ENCODE results near the gene ASPSCR1.

- TF ChIP-seq CTCF (IDR thresholded peaks at IDR 0.05; ENCODE audit: low read depth, low read length), result no peak
- no peak for TF ChIP-seq MAX (IDR thresholded peaks at IDR 0.05; ENCODE audit: low read depth, low read length)
- TF ChIP-seq POLR2A (IDR thresholded peaks at IDR 0.05; ENCODE audit: extremely low read depth, insufficient read length), result no peak
- TF ChIP-seq MYC (IDR thresholded peaks at IDR 0.05; ENCODE audit: low read depth, low read length), result no peak
Measured at GRCh38 chr17:81991684-81992305, 14.4 kb downstream of the ASPSCR1 start.
